GM21786 (cell line): Measurements from ENCODE around the gene ANKRD60.

Experiments used
- ATAC-seq: cut with Tn5 transposase; IDR thresholded peaks from one replicate; pipeline ENCODE4 v1.9.1; 2021; ENCODE audit not compliant: unreplicated experiment

ANKRD60 gene, protein sequence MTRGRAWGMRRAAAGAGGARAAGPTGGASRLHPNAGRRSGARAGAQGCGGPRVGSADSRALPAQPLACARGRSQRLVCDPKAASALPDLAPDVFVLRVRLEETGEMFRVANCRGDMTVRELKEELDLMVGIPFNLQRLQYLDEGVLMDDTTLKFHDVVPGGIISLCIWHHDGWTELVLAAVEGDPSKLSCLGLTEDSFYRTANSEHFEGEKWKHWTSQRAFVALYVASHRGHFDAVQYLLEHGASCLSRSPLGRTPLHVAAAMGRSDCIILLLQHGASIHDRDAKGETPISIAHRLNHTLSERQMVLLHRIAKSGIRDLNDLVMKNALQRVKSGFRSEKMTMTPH

DNA sequence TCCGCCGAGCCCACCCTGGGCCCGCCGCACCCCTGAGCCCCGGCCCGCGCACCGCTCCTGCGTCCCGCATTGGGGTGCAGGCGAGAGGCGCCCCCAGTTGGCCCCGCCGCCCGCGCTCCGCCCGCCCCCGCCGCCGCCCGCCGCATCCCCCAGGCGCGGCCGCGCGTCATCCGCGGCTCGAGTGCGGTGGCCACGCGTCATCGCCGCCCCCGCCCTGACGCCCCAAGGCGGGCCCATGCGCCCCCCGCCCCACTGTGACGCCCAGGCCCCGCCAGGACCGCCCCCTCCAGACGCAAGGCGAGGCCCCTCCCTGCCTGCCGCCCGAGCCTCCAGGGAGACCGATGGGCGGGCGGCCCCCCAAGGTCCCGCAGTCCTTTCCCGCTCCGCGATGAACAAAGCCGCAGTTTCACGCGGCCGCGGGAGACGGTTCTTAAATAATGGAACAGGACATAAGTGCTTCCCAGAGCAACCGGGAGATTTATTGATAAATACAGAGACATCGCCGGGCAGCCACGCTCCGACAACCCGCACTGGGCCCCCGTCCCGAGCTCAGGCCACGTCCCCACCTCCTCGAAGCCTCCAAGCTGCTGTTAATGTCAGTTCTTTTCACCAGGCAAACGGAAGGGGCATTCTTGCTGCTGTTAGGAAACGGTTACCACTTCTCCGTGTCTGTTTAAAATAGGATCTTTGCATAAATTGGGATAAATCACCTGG, at the start of gene ANKRD60:
Gene ANKRD60 (minus strand): TSS at position 170 of the 714 bp plus-strand sequence. CDS start 0 bp downstream, at position 170.
- no peak for ATAC-seq

DNA sequence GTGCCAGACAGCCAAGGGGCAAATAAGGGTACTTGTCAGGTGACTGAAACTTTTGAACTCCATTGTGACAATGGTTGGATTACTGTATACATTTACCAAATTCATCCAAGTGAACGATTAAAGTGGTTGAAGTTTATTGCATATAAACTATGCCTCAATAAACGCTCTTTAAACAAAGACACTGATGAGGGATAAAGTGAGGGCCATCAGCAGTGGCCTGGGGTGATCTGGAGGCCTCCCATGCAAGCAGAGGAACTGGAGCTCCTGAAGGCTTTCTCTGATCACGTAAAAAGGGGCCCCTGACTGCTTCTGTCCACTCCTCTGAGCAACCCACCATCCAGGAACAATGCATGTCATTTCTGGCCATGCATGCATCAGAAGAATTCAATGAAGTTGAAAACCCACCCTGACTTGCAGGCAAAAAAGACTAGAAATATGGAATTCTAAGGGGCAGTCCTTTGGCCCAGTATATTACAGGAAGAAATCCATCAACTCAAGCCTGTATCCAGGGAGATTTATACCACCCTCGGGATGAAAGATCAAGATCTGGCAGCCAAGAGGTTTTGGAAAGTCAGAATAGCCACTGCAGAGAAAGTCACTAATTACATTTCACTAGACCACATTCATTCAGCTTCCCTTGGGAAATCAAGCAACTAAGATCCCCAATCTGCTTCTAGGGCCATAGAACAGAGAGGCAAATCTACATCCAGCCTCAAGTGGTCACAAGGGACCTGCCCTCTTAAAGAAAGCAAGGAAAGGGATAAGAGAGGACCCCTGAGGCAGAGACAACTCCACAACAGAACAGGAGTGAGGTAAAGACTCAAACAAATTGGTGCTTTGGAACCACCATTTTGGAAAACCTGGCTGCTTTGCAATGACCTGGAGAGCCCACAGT, 49.4 kb upstream of the ANKRD60 start:
- ATAC-seq: no peak

DNA sequence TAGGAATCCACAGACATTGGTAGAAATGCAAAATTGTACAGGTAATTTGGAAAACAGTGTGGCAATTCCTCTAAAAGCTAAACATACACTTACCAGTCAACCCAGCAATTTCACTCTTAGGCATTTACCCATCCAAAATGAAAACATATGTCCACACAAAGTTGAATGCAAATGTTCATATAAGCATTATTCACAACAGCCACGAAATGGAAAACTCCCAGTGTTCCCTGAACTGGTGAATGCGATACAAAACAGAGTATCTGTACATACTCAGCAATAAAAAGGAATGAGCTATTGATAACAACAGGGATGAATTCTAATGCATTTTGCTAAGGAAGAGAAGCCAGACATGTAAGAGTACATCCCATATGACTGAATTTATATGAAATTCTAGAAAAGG, 48.7 kb upstream of the ANKRD60 start:
- ATAC-seq: no peak

DNA sequence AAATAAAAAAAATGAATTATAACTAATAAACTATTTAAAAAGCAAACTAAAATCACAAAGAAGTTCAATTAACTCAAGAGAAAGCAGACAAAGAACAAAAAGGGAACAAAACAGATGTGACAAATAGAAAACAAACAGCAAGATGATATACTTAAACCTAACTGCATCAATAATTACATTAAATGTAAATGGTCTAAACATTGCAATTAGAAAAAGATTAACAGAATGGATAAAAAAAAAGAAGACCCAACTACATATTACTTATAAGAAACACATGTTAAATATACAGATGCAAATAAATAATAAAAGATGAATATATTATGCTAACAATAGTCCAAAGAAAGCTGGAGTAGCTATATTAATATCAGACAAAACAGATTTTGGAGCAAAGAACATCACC, 45.9 kb upstream of the ANKRD60 start:
- ATAC-seq: no peak

DNA sequence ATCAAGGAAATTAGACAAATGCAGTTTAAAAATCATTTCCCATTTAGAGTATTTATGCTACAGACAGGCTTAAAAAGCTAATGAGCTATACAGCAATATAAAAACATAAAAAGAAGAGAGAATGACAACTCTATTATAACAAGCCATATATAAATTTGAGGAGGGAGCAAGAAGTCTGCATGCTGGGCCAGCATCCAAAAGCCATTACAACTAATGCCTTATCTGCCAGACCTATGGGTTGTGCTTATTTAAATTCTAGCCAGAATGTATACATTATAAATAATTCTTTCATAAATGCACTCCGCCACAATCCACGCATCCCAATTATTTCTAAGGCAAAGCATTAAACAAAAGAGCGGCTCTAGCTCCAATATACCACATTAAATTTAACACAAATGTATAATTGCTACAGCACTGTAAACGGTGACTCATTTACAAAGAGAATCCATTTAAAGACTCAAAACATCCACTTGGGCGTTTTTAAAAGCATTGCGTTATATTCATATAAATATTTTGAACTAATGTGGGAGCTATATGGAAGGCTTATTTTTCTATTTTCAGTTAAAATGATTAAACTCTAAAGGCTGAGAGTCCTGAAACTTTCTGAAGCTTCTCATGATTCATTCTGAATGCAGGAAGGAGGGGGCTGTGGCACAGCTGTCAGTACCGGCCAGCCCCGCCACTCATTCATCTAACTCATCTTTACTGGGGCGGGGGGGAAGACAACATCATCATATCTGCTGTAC, 43.3 kb upstream of the ANKRD60 start:
- no peak for ATAC-seq

DNA sequence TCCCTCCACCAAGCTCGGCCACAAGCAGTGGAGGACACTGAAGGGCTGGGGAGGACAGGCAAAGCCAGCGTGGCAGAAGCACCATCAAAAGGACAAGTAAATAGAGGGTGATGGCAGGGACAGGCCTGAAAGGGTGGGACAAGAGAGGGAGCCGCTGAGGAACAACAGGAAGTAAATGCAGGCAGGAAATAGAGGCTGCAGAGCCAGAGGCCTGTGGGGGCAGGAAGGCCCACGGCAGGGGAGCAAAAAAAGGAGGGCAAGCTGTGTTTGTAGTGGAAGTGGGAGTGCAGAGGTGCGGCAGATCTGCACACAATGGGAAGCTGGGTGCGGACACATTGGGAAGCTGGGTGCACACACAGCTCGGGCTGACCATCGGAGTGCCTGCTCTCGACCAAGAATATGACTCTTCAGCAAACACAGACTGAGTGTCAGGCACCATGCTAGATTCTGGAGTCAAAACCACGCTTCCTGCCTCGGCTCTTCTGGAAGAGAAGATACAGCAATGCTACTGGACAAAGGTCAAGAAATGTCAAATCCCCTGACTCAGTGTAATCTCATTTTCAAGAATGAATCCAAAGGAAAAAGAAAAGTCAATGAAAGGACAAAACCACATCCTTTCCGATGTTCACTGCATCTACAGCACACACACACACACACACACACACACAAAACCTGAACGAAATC, 40.6 kb upstream of the ANKRD60 start:
- ATAC-seq: no peak

DNA sequence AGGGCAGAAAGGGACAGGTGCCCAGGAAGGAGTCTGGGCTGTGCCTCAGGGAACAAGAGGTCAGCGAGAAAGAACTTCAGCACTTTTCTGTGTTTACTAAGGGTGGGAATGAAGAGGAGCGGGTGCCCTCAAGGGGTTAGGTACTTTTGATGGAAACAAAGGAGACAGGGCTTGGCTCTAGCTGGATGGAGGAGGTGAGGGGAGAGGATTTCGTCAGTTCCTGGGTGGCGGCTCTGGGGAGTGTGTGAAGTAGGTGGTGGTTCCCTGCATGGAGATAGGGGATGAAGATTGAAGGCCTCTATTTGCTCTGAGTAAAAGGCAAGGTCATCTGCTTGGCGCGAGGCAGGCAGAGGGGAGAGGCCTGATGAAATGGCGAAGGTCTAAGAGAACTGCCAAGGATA, 40.0 kb upstream of the ANKRD60 start:
- no peak for ATAC-seq

DNA sequence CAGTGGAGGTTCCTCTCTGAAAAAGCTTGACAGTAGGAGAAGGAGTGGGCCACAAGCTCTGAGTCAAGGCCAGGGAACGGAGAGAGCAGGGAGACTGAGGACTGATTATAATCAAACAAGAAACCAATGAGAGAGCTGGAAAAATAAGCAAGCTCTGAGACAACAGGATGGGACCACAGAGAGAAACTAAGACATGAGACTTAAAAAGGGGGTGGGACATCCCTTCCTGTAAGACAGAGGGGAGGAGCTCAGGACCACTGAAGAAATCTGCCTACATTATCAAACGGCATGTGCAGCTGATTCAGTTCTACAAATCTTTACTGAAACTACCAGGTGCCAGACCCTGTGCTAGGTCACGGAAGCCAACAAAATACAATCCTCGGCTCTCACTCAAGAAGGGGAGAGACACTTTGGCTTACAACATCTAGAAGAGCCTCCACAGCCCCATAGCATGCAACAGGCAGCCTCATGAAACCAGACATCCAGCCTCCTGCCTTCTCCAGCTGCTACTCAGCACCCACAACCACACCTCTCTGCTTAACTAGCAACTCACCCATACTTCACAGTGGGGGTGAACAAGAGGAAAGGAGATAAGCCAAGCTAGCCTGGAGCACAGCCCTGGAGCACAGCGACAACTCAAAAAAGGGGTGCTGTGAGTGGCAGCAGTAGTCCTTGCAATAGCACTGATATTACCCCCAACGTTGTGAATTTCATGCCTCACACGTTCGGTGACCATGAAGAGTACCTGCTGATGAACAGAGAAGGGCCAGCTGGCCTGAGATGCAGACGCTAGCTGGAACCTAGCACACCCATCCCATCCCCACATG, 39.1 kb upstream of the ANKRD60 start:
- ATAC-seq: no peak

DNA sequence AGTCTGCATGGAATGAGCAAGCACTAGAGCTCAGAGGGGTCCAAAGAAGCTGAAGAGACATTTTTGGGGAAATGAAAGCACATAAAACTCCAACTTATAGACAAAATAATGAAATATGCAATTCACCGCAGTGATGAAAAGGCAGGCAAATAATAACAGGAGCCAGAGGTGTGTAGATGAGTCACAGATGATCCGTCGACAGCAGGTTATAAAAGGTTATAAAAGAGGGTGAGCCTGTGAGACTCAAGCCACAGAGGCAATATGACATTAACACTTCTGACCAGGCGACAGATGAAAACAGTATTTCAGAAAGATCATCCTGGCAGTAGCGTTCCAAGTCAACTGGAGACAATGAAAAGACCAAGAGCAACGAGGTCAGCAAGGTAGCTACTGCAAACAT, 35.8 kb upstream of the ANKRD60 start:
- no peak for ATAC-seq

DNA sequence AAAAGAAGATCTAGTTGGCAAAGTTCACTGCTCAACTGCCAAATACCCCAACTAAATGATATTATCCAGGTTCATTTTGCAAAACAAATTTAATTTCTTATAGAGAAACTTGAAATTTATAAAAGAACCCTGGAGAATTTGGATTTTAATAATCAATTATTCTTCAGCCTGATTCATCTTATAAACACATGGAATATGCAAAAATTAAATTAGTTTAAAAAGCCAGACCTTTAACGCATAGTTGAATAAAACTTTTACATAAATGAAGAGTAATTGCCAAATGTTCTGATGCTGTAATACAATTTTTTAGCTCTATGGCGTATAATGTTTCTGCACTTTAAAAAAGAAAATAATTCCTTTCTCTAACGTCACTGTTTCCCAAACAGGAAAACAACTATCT, 33.2 kb upstream of the ANKRD60 start:
- no peak for ATAC-seq

DNA sequence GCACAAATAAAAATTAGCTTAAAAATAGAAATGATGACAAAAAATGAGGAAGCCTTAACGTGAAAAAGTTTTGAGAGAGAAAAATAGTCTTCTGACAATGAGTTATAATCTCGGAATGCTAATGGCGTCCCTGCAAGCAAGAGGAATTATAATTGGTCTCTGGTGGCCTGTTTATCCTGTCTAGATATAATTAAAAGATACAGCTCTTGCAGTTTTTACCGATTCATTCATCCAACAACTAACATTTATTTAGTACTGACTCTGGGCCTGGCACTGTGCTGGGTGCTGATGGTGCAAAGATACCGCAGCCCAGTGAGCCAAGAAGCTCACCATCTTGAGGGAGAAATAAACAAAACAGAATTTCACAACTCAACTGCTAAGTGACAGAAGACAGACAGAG, 31.6 kb upstream of the ANKRD60 start:
- ATAC-seq: no peak

DNA sequence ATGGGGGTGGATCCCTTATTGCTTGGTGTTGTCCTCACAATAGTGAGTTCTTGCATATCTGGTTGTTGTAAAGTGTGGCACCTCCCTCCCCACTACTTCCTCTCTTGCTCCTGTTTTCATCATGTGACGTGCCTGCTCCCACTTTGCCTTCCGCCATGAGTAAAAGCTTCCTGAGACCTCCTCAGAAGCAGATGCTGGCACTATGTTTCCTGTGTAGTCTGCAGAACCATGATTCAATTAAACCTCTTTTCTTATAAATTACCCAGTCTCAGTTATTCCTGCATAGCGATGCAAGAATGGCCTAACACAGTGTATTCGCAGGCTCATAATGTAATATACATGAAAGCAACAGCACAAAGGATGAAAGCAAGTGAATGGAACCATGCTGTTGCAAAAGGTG, 28.4 kb upstream of the ANKRD60 start:
- no peak for ATAC-seq

DNA sequence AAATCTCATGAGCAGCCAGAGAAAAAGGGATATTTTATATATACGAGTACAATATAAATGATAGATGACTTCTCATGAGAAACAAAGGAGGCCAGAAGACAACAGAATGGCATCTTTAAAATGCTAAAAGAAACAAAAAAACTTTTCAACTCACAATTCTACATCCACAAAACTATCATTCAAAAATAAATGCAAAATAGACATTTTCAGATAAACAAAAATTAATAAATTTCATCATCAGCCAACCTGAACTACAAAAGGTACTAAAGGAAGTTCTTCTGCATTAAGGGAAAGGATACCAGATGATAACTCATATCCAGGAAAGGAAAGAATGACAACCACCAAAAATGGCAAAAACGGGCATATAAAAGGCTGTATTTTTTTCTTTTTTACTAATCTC, 27.9 kb upstream of the ANKRD60 start:
- no peak for ATAC-seq

DNA sequence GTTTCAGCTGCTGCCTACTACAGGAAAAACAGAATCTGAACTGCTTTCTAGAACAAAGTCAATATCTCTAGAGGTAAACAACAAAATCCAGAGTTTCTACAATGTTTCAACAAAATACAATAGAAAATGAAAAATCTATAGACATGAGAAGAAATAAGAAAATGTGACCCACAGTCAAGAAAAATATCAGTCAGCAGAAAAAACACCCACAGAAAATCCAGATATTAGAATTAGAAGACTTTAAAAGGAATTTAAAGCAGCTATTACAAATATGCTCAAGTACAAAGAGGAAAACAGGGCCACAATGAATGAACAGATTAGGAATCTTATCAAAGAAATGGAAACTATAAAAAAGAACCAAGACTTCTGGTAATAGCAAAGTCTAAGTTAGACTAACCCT, 26.4 kb upstream of the ANKRD60 start:
- no peak for ATAC-seq

DNA sequence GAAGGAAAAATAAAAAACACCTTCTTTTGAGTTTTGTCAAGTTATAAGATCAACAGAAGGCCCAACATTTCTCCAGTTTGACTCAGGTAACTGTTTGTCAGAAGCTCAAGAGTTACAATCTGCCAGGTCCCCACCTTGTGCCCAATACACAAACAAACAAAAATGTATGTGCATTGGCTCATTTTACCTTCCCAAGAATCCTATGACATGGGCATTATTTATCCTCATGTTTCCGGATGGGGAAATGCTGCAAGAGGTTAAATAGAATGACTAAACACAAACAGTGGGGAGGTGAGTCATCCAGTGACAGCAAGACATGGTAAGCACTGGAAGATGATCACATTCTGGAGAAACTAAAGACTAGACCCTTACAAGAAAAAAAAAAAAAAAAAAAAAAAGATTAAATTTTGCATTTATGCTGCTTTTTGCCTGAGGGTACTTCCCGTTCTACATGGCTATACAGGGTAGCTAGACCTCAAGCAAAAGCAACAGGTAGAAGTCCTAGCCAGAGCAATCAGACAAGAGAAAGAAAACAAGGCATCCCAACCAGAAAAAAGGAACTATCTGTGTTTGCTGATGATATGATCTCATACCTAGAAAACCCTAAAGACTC, 23.6 kb upstream of the ANKRD60 start:
- no peak for ATAC-seq

DNA sequence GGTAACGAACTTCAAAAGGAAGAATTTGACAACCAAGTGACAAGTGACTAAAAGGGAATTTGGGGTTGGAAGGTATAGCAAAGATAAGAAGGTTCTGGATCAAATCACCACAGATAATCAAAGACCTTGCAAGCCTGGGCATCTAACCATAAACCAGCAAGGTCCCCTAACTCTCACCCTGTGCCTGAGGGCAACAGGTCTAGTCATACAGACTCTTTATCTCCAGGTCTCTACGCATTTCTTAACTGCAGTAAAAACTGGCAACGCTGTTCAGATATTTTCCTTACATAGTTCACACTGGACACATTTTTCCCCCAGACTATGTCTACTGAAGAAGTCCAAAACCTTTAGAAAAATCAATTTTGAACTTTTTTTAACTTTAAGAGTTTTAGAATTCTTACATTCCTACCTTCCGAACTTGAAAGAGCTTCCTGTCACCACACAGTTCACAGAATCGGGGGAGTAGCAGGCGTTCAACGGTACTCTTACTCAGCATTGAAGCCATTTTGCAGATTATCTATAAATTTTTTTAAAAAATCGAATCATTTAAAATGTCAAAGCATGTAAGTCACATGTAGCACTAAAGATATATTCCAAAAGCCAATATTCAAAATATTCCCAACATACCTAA, 23.0 kb upstream of the ANKRD60 start:
- ATAC-seq: no peak

DNA sequence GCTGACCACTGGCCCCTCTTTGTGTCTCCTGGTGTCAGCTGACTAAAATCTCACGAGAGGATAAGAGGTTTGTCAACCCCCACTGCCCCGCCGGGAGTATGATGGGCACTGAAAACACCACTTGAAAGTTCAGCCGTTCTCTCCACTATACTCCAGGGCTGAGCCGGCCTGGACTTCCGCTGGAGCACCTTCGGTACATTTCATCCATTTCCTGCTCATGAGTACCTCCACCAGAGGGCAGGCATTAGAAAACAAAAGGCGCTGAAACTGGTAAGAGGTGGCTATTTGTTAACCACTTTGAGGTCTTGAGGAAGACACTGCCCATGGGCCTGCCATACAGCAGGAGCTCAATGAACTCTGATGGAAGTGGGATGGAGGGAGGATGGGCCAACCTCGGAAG, 17.9 kb upstream of the ANKRD60 start:
- no peak for ATAC-seq

DNA sequence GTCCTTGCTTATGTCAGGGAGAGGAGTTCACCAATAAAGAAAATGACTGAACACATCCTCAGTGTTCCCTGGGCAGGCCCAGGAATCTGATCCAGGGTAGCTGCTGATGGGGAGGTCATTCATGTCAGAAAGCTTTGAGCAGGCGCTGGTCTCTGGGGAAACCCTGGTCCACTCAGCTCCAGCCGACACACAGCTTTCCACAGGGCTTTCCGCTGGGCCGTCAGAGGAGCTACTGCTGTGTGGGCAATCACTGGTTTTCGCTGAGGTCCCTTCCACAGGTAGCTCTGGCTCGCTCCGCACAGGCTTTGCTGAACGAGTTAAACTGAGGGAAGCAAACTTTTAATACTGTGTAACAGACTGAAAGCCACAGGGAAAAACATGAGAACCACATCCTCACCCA, 17.5 kb upstream of the ANKRD60 start:
- no peak for ATAC-seq
